NCI-H524 (cell line): Measurements from ENCODE around the gene FKBP11.
"Not testable (repeated sequence)": the region's sequence is repeated elsewhere in the genome, so short reads cannot be mapped to it uniquely, and the experiment has no call there.

Source experiments
- DNase-seq, 2 experiments: peaks; one replicate each; lab custom pipeline; 2025; lab: John Stamatoyannopoulos, UW

FKBP11 gene

DNA sequence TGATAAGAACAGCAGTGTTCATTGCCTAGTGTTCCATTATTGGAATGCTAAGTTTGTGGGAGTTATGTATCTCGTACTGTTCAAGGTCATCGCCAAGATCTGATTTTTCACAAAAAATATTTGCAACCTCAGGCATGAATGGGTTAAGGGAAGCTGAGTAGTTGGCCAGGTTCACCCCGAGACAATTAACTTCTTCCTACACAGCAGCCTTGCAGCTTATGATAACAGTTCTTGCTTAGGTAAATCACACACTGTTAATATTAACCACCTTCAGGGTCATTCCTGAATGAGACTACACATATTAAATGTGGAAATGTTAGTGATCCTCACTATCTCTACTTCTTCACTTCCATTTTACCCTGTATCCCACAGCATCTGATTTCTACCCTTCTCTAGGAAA lies 18.0 kb downstream of the FKBP11 start:
- no peak for DNase-seq

GRCh38 chr12:48903982-48904411 lies 21.3 kb downstream of the FKBP11 start:
- peak; percentile 70 to 82 for DNase-seq

GRCh38 chr12:48903363-48903981 lies 21.8 kb downstream of the FKBP11 start:
- DNase-seq: no peak

- DNase-seq: no peak
These were observed 24.0 kb downstream of the FKBP11 start for GRCh38 chr12:48901278-48901677.

- DNase-seq: no peak
These were observed 25.6 kb downstream of the FKBP11 start for GRCh38 chr12:48899651-48900050.

DNA sequence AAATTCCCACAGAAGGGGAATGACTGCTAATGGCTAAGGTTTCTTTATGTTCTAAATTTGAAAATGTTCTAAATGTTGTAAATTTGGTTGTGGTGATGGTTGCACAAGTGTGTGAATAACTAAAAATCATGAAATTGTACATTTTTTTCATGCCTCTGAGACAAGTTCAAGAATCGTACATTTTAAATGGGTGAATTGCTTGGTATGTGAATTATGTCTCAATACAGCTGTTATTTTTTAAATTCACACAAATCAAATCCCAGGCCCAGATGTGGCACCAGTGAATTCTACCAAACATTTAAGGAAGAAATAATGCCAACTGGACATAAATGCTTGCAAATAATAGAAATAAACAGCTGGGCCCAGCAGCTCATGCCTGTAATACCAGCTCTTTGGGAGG lies 31.0 kb downstream of the FKBP11 start:
- no peak for DNase-seq

GRCh38 chr12:48890657-48891418 lies 34.5 kb downstream of the FKBP11 start:
- DNase-seq: peak; percentile 46 to 72

DNA sequence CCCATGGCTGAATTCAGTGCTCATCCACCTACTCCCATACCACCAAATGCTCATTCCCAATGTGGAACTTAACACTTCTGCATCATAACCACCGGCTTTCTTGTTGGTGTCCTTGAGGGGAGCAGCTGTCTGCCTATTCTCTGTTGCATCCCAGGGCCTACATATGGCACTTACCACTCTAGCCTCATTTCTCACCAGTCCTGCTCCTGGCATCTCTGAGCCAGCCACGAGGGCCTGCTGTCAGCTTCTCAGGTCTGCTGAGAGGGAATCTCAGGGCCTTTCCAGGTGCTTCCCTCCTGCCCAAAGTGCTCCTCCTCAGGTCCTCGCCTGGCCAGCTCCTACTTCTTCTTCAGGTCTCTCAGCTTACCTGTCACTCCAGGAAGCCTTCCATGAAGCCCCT lies 35.6 kb downstream of the FKBP11 start:
- DNase-seq: peak in 1 of 2 experiments; percentile 45

DNA sequence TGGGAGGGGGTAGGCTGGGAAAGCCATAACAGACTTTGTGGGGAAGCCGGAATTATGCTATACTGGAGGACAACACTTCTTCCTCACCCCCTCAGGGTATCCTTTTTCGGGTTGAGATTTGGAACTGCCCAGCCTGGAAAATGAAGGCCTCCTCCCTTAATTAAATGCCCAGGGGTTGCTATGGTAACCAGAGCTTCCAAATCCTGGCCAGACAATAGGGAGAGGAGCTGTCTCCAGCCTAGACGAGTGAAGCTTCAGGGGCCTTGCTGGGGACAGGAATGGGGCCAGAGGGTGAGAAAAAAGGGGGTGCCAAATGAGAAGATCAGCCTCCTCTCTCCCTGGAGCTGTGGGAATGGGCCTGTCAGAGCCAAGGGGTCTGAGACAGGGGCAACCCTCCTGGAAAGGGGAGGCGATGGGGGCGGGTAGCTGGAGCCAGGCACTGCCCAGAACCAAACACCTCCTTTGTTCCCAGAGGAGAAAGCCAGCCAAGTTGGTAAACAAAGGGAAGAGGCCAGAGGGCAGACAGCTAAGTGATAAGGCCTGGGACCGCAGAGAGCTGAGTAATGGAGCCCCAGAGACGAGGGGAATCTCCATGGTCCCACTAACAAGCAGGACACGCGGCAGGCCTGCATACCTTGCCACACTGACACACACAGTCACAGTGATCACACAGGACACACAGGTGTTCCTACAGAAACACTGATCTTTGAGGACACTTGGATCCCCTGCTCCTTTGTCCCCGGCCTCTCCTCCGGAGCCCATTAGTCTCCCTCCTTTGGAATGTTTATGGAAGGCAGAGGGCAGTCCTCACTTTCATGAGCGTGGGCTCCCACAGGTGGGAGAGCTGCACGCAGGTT lies 41.8 kb downstream of the FKBP11 start:
- DNase-seq: peak; percentile 17 to 58

GRCh38 chr12:48882972-48883304 lies 42.4 kb downstream of the FKBP11 start:
- DNase-seq: no peak

- no peak for DNase-seq
These were observed 43.0 kb downstream of the FKBP11 start for GRCh38 chr12:48882315-48882687.

GRCh38 chr12:48881686-48882314 lies 43.5 kb downstream of the FKBP11 start:
- DNase-seq: no peak

DNA sequence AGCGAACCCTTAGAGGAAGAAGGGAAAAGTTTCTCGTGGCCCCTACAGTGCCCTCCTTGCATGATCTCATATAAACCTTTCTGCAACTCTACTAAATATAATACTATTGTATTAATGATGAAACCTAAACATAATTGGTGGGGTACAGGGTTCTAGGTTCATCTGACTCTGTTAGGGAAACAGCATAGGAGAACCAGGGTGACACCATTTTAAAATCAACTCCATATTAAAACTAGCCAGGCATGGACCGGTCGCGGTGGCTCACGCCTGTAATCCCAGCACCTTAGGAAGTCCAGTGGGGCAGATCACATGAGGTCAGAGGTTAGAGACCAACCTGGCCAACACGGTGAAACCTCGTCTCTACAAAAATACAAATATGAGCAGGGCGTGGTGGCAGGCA lies 44.6 kb downstream of the FKBP11 start:
- no peak for DNase-seq

DNA sequence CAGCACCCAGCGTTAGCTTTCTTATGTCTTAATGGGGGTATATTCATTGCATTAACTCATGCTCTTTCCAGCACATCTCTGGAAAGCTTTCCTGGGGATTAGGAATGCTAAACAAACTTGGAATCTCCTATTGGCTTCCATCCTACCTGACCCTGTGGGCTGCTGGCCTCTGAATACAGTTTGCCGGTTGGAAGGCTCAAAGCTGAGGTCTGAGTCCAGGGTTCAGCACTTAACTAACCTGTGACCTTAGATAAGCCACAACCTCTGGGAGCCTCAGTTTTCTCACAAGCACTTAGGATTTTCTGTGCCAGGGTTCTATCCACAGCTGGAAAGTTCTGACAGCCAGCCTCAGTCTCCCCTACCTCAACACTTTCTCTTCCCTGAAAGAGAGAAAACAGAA lies 46.7 kb downstream of the FKBP11 start:
- DNase-seq: no peak

DNA sequence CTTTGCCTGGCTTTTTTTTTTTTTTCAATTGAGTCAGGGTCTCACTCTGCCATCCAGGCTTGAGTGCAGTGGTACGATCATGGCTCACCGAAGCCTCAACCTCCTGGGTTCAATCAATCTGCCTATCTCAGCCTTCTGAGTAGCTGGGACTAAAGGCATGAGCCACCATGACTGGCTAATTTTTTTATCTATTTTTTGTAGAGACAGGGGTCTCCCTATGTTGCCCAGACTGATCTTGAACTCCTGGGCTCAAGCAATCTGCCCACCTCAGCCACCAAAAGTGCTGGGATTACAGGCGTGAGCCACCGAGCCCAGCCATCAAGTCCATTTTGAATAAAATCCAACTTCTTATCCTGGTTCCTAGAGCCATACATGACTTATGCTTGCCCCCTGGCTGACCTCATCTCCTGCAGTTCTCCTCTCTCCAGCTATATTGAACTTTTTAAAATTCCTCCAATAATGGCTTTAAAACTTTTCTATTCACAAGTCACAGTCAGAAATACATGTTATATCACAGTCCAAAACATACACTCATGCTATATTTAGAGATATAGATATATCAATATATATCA lies 49.3 kb downstream of the FKBP11 start:
- DNase-seq: no peak

DNA sequence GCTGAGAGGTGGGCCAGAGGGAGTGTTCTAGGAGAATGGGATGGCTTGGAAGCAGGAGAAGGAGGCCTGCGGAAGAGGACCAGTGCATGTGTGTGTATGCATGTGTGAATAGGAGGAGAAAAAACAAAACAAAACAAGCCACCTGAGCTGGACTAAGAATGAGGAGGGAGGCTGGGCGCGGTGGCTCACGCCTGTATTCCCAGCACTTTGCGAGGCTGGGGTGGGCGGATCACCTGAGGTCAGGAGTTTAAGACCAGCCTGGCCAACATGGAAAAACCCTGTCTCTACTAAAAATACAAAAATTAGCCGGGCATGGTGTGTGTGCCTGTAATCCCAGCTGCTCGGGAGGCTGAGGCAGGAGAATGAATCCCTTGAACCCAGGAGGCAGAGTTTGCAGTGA lies 51.8 kb downstream of the FKBP11 start:
- DNase-seq: not testable (repeated sequence)

DNA sequence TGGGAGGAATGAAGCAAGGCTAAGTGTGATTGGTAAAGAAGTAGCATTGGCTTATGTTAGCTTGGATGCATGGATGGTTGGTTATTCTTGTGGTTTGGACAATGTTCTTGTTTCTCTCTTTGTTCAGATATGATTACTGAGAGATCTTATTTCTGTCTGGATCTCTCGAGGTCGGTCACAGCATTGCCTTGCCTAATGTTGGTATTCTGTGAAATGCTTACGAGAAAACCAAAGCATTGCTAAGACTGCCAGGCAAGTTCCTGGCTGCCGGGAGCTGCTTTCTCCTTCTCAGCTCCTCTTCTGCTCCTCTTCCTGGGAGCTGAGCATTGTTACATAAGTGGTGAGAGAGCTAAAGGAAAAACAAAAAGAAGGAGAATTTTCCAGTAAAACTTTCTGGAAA lies 52.2 kb downstream of the FKBP11 start:
- no peak for DNase-seq
